ENCODE results near the gene GPC6. TPM values are rescaled to one million over a fixed set of nuclear protein-coding genes. Genes with fewer than 3 reads are reported as not detected.

Gene GPC6
- total RNA-seq, 2 donors from 2014 or later: 3.4 to 5.3 TPM

- H3K27me3 ChIP-seq (replicated peaks; ENCODE audit: insufficient read depth): no peaks in the 10 kb centered on the region
- intact Hi-C loops (cut with DNase I): no loop called here
- H3K4me1 ChIP-seq (replicated peaks): no peaks in the 10 kb centered on the region
- H3K9me3 ChIP-seq: no peaks in the 10 kb centered on the region
- 66% methylated on average over 3 of the region's 3 CpGs for WGBS
- no peak for DNase-seq (ENCODE audit: low spot score)
- TF ChIP-seq, protein P1, sequence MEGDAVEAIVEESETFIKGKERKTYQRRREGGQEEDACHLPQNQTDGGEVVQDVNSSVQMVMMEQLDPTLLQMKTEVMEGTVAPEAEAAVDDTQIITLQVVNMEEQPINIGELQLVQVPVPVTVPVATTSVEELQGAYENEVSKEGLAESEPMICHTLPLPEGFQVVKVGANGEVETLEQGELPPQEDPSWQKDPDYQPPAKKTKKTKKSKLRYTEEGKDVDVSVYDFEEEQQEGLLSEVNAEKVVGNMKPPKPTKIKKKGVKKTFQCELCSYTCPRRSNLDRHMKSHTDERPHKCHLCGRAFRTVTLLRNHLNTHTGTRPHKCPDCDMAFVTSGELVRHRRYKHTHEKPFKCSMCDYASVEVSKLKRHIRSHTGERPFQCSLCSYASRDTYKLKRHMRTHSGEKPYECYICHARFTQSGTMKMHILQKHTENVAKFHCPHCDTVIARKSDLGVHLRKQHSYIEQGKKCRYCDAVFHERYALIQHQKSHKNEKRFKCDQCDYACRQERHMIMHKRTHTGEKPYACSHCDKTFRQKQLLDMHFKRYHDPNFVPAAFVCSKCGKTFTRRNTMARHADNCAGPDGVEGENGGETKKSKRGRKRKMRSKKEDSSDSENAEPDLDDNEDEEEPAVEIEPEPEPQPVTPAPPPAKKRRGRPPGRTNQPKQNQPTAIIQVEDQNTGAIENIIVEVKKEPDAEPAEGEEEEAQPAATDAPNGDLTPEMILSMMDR (IDR thresholded peaks at IDR 0.05): no peak
- TF ChIP-seq POLR2A (IDR thresholded peaks at IDR 0.05): no peak
- no peak for TF ChIP-seq POLR2AphosphoS5 (IDR thresholded peaks at IDR 0.05)
- H3K4me3 ChIP-seq: no peak overlapping the region
- no peaks in the 10 kb centered on the region for H3K36me3 ChIP-seq
- no peak overlapping the region for H3K27ac ChIP-seq
Observed at GRCh38 chr13:94239135-94239534, 1012.5 kb downstream of the GPC6 start.

GRCh38 chr13:94242554-94242953, 1015.9 kb downstream of the GPC6 start:
- no peaks in the 10 kb centered on the region for H3K27me3 ChIP-seq (replicated peaks; ENCODE audit: insufficient read depth)
- H3K27ac ChIP-seq: no peak overlapping the region
- no peak for TF ChIP-seq POLR2A (IDR thresholded peaks at IDR 0.05)
- TF ChIP-seq, protein P1 (IDR thresholded peaks at IDR 0.05): no peak
- no peak for TF ChIP-seq POLR2AphosphoS5 (IDR thresholded peaks at IDR 0.05)
- no peak for DNase-seq (ENCODE audit: low spot score)
- no peak overlapping the region for H3K4me3 ChIP-seq
- H3K4me1 ChIP-seq (replicated peaks): no peaks in the 10 kb centered on the region
- H3K36me3 ChIP-seq: no peaks in the 10 kb centered on the region
- H3K9me3 ChIP-seq: no peaks in the 10 kb centered on the region
- intact Hi-C loops (cut with DNase I): no loop called here

DNA sequence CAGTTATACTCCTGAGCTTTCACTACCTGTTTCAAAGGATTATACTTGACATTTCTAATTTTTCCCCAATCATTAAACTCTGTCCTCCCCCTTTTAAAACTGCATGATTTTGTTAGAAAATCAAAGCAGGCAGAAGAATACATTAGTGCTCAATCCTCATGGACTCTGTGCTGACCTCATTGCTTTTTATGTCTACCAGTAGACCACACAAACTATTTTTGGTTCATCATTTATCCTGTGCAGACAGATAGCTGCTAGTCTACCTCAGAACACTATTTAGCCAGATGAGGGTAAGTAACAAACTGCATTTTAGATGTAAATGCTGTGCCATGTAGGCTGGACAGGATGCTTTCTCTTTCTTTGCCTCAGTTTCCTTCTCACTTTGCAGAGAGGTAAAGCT, 1016.9 kb downstream of the GPC6 start:
- Histone ChIP-seq H3K4me3 (no peak overlapping the region), H3K4me1 (replicated peaks) (no peaks in the 10 kb centered on the region), H3K36me3 (no peaks in the 10 kb centered on the region), H3K27me3 (replicated peaks; ENCODE audit: insufficient read depth) (no peaks in the 10 kb centered on the region), H3K9me3 (no peaks in the 10 kb centered on the region), H3K27ac (no peak overlapping the region)
- DNase-seq (ENCODE audit: low spot score): no peak
- intact Hi-C loops (cut with DNase I): no loop called here
- TF ChIP-seq, protein P1 (IDR thresholded peaks at IDR 0.05): no peak
- TF ChIP-seq POLR2AphosphoS5 (IDR thresholded peaks at IDR 0.05): no peak

GRCh38 chr13:94246495-94246894, 1019.9 kb downstream of the GPC6 start:
- no peak for DNase-seq (ENCODE audit: low spot score)
- 96% methylated on average over 1 of the region's 1 CpG for WGBS
- Histone ChIP-seq H3K9me3 (no peaks in the 10 kb centered on the region), H3K36me3 (no peaks in the 10 kb centered on the region), H3K4me1 (replicated peaks) (no peaks in the 10 kb centered on the region), H3K4me3 (no peak overlapping the region), H3K27ac (no peak overlapping the region), H3K27me3 (replicated peaks; ENCODE audit: insufficient read depth) (no peaks in the 10 kb centered on the region)
- intact Hi-C loops (cut with DNase I): no loop called here
- TF ChIP-seq, protein P1 (IDR thresholded peaks at IDR 0.05): no peak
- no peak for TF ChIP-seq POLR2A (IDR thresholded peaks at IDR 0.05)
- TF ChIP-seq POLR2AphosphoS5 (IDR thresholded peaks at IDR 0.05): no peak

GRCh38 chr13:94247890-94248289, 1021.3 kb downstream of the GPC6 start:
- Histone ChIP-seq H3K9me3 (no peaks in the 10 kb centered on the region), H3K27ac (no peak overlapping the region), H3K4me3 (no peak overlapping the region), H3K4me1 (replicated peaks) (no peaks in the 10 kb centered on the region), H3K36me3 (no peaks in the 10 kb centered on the region), H3K27me3 (replicated peaks; ENCODE audit: insufficient read depth) (no peaks in the 10 kb centered on the region)
- intact Hi-C loops (cut with DNase I): no loop called here
- TF ChIP-seq, protein P1 (IDR thresholded peaks at IDR 0.05): no peak
- DNase-seq (ENCODE audit: low spot score): no peak
- WGBS: 84% methylated on average over 1 of the region's 1 CpG
